Common myeloid progenitor, CD34-positive (primary cell): ENCODE measurements around the gene KIF13A.
A peak's percentile ranks its signal among the peaks of the same experiment; 100 is the strongest.
"Not testable (repeated sequence)": the region's sequence is repeated elsewhere in the genome, so short reads cannot be mapped to it uniquely, and the experiment has no call there.

Experiments used
- CTCF ChIA-PET: fragments of 350-600 bp; sonication (Branson Sonifier 250); formaldehyde crosslinking; loops from one replicate; lab custom pipeline; 2021; ENCODE audit warnings: antibody characterized with exemption; lab: Charles Lee
- POLR2A ChIA-PET: fragments of 350-600 bp; sonication (Branson Sonifier 250); formaldehyde crosslinking; loops from one replicate; lab custom pipeline; 2021; ENCODE audit warnings: antibody characterized with exemption; lab: Charles Lee
- DNase-seq, 3 donors: peaks; one replicate each; pipeline versions ENCODE4 v3.0.0 to v3.0.0-alpha.2; 2013
- H3K27ac ChIP-seq, 2 experiments: 1 replicate in 1 of 2; 2 replicates in 1 of 2; pipeline ENCODE4 v1.7.0; 2013; ENCODE audit warnings: inconsistent platforms in 2 of 2, low read length in 2 of 2, mild to moderate bottlenecking in 2 of 2, low read depth in 1 of 2, moderate library complexity in 1 of 2; ENCODE audit not compliant: severe bottlenecking in 2 of 2, insufficient read depth in 1 of 2, poor library complexity in 1 of 2
- H3K27me3 ChIP-seq, 5 experiments: replicated peaks in 2 of 5; 1 replicate in 3 of 5; 2 replicates in 2 of 5; pipeline versions ENCODE4 v1.6.1 to v1.7.0; 2013; ENCODE audit warnings: low read length in 4 of 5, mild to moderate bottlenecking in 2 of 5, moderate library complexity in 2 of 5, inconsistent platforms in 1 of 5; ENCODE audit not compliant: insufficient read depth in 5 of 5, control insufficient read depth in 4 of 5
- H3K36me3 ChIP-seq, 4 experiments: 1 replicate in 2 of 4; 2 replicates in 2 of 4; pipeline versions ENCODE4 v1.6.1 to v1.7.0; 2013; ENCODE audit warnings: low read length in 3 of 4, control low read depth in 1 of 4, mild to moderate bottlenecking in 1 of 4; ENCODE audit not compliant: control insufficient read depth in 4 of 4, insufficient read depth in 4 of 4
- H3K4me1 ChIP-seq, 4 experiments: 1 replicate in 3 of 4; 2 replicates in 1 of 4; pipeline versions ENCODE4 v1.6.1 to v1.7.1; 2013; ENCODE audit warnings: low read length in 3 of 4, mild to moderate bottlenecking in 3 of 4, control low read depth in 1 of 4, inconsistent platforms in 1 of 4, moderate library complexity in 1 of 4; ENCODE audit not compliant: control insufficient read depth in 4 of 4, insufficient read depth in 4 of 4; ENCODE audit errors: control extremely low read depth in 1 of 4
- H3K4me3 ChIP-seq, 7 experiments: 1 replicate in 4 of 7; 2 replicates in 3 of 7; pipeline versions ENCODE4 v1.5.1 to v1.7.0; 2013; ENCODE audit warnings: mild to moderate bottlenecking in 7 of 7, low read length in 6 of 7, moderate library complexity in 6 of 7, inconsistent platforms in 2 of 7, low read depth in 2 of 7, control low read depth in 1 of 7; ENCODE audit not compliant: insufficient read depth in 4 of 7, control insufficient read depth in 1 of 7; ENCODE audit errors: extremely low read depth in 1 of 7
- H3K9me3 ChIP-seq, 5 experiments: 1 replicate in 4 of 5; 2 replicates in 1 of 5; pipeline versions ENCODE4 v1.6.1 to v1.7.1; 2013; ENCODE audit warnings: low read length in 4 of 5, mild to moderate bottlenecking in 2 of 5, inconsistent platforms in 1 of 5, low read depth in 1 of 5, moderate library complexity in 1 of 5; ENCODE audit not compliant: control insufficient read depth in 4 of 5, insufficient read depth in 2 of 5; ENCODE audit errors: control extremely low read depth in 1 of 5
- WGBS: methylation state at CpG from one replicate; pipeline ENCODE4 v1.1.5; 2013; ENCODE audit not compliant: insufficient coverage; 5-methylcytosine and 5-hydroxymethylcytosine counted together

The KIF13A gene

DNA sequence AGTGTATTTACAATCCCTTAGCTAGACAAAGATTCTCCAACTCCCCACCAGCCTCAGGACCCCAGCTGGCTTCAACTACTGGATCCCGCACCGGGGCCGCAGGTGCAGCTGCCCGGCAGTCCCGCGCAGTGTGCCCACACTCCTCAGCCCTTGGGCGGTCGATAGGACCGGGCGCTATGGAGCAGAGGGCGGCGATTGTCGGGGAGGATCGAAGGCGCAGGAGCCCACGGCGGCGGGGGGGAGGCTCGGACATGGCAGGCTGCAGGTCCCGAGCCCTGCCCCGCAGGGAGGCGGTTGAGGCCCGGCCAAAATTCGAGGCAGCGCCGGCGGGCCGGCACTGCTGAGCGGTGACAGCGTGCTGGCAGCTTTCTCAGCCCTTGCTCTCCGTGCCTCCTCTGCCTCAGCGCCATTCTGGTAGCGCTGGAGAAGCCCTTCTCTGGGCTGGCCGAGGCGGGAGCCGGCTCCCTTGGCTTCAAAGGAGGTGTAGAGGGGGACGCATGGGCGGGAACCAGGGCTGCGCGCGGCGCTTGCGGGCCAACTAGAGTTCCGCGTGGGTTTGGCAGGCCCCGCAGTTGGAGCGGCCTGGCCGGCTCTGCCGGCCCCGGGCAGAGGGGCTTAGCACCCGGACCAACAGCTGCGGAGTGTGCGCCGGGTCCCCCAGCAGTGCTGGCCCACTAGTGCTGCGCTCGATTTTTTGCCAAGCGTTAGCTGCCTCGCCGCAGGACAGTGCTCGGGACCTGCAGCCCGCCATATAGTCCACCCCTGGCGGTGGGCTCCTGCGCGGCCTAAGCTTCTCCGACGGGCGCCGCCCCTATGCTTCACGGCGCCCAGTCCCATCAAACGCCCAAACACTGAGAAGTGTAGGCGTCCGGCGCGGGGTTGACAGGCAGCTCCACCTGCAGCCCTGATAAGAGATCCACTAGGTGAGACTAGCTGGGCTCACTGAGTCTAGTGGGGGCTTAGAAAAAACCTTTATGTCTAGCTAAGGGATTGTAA, 32.4 kb upstream of the KIF13A start:
- no peaks in the 10 kb centered on the region for H3K4me1 ChIP-seq
- no peak for DNase-seq
- H3K36me3 ChIP-seq: no peaks in the 10 kb centered on the region
- ChIA-PET POLR2A (no interaction called here), CTCF (interaction anchor here (0.7 to 1.5 kb wide), 3 partner anchors 9 to 1837 kb away, joined by 3 to 4 read pairs (median 4); no protein-coding TSS in a partner anchor)
- no peak overlapping the region for H3K27ac ChIP-seq
- peak overlapping the region in 1 of 7 experiments; percentile 11 for H3K4me3 ChIP-seq
- peaks cover 0 to 3% (median 0%) of the 10 kb centered on the region in 5 experiments for H3K27me3 ChIP-seq
- WGBS: 84% methylated on average over 65 of the region's 75 CpGs
- peaks cover 0 to 5% (median 0%) of the 10 kb centered on the region in 5 experiments for H3K9me3 ChIP-seq

DNA sequence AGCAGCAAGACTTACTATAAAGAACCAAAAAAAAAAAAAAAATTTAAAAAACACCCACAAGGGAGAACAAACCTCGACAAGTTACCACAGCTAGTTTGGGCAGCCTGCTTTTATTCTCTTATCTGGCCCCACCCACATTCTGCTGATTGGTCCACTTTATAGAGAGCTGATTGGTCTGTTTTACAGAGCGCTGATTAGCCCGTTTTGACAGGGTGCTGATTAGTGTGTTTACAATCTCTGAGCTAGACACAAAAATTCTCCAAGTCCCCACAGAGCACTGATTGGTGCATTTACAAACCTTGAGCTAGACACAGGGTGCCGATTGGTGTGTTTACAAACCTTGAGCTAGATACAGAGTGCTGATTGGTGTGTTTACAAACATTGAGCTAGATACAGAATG, 31.7 kb upstream of the KIF13A start:
- POLR2A ChIA-PET, DNase-seq, H3K4me1 ChIP-seq, H3K36me3 ChIP-seq, H3K9me3 ChIP-seq, H3K27me3 ChIP-seq, H3K27ac ChIP-seq, H3K4me3 ChIP-seq: not testable (repeated sequence)
- CTCF ChIA-PET: interaction anchor here (1.3 to 1.5 kb wide), 2 partner anchors 10 to 18 kb away, joined by 3 to 4 read pairs; no protein-coding TSS in a partner anchor
- WGBS: 67% methylated on average over 1 of the region's 4 CpGs

DNA sequence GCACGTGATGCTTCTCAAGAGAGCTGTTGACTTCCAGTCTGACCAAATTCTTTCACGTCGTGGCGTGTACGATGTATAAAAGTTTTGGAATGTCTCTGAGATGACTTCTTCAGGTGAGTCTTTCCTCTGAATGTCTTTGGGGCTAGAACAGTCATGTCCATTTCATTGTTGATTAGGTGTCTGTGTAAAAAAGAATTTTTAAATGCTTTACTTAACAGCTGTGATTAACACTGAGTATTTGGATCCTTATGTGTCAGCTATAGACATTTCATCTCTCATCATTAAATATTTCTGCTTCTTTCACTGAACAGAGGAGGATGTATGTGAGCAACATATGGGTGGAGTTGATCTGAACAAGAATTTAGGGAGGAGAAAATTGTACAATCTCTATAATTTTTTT, 29.3 kb upstream of the KIF13A start:
- POLR2A ChIA-PET: no interaction called here
- Histone ChIP-seq H3K4me3 (no peak overlapping the region), H3K4me1 (no peaks in the 10 kb centered on the region), H3K27ac (no peak overlapping the region), H3K36me3 (no peaks in the 10 kb centered on the region), H3K27me3 (peaks cover 0 to 3% (median 0%) of the 10 kb centered on the region in 5 experiments), H3K9me3 (peaks cover 0 to 5% (median 0%) of the 10 kb centered on the region in 5 experiments)
- DNase-seq: no peak
- CTCF ChIA-PET: no interaction called here
- 92% methylated on average over 2 of the region's 5 CpGs for WGBS

DNA sequence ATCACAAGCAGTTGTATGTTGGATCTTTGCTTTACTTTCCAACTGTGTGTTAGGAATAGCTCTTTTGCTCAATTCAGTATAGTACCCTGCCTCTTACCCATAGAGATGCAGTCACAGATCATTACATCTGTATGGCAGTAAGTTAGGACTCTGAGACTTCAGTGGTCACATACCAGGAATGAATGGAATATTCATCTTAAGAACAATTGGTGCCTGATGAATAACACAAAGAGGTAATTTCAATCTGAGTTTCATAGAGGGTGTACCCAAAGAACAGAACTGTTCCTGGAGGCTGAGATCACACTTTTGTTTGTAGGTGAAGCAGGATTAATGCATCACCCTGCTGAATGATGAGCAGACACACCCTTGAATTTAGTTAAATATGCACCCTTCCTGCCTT, 28.7 kb upstream of the KIF13A start:
- H3K27me3 ChIP-seq: peaks cover 0 to 3% (median 0%) of the 10 kb centered on the region in 5 experiments
- no peaks in the 10 kb centered on the region for H3K4me1 ChIP-seq
- no peak overlapping the region for H3K4me3 ChIP-seq
- ChIA-PET POLR2A (no interaction called here), CTCF (no interaction called here)
- no peak for DNase-seq
- peaks cover 0 to 5% (median 0%) of the 10 kb centered on the region in 5 experiments for H3K9me3 ChIP-seq
- no peak overlapping the region for H3K27ac ChIP-seq
- H3K36me3 ChIP-seq: no peaks in the 10 kb centered on the region

DNA sequence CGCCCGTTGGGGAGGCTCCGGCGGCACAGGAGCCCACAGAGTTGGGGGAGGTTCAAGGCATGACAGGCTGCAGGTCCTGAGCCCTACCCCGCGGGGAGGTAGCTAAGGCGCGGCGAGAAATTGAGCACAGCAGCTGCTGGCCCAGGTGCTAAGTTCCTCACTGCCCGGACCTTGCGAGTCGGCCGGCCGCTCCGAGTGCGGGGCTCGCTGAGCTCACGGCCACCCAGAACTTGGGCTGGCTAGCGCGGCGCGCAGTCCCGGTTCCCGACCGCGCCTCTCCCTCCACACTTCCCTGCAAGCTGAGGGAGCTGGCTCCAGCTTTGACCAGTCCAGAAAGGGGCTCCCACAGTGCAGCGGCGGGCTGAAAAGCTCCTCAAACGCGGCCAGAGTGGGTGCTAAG, 23.9 kb upstream of the KIF13A start:
- DNase-seq: no peak
- no peaks in the 10 kb centered on the region for H3K4me1 ChIP-seq
- ChIA-PET POLR2A (no interaction called here), CTCF (interaction anchor here (0.5 kb wide), 1 partner anchor 1523 kb away, joined by 3 read pairs; no protein-coding TSS in a partner anchor)
- no peaks in the 10 kb centered on the region for H3K27me3 ChIP-seq
- H3K4me3 ChIP-seq: no peak overlapping the region
- no peaks in the 10 kb centered on the region for H3K36me3 ChIP-seq
- 95% methylated on average over 29 of the region's 30 CpGs for WGBS
- H3K27ac ChIP-seq: no peak overlapping the region
- no peaks in the 10 kb centered on the region for H3K9me3 ChIP-seq

DNA sequence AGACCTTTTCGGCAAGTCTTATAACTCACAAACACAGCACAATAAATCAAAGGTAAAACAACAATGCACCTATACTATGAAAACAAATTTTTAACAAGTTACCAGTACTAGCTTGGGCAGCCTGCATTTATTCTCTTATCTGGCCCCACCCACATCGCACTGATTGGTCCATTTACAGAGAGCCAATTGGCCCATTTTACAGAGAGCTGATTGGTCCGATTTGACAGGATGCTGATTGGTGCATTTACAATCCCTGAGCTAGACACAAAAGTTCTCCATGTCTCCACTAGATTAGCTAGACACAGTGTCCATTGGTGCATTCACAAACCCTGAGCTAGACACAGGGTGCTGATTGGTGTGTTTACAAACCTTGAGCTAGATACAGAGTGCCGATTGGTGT, 23.1 kb upstream of the KIF13A start:
- POLR2A ChIA-PET, DNase-seq, H3K27ac ChIP-seq, H3K9me3 ChIP-seq, H3K27me3 ChIP-seq, H3K36me3 ChIP-seq, H3K4me1 ChIP-seq, H3K4me3 ChIP-seq, CTCF ChIA-PET: not testable (repeated sequence)
- 100% methylated on average over 2 of the region's 4 CpGs for WGBS
